HepG2 (cell line): ENCODE measurements around the gene ATP8A1. TPM values are rescaled to one million over a fixed set of nuclear protein-coding genes. Genes with fewer than 3 reads are reported as not detected.

Experiments
- ATAC-seq: fragments of 200-7000 bp; cut with Tn5 transposase; 3 replicates; pipeline ENCODE4 v1.9.1; 2020; ENCODE audit warnings: mild to moderate bottlenecking, moderate library complexity
- BruUV-seq: library from RNA; stranded (reverse); fragments of 400-500 nt; replicated peaks from 2 replicates; lab custom pipeline; 2021; lab: Mats Ljungman, UMichigan
- CTCF ChIA-PET: fragments of 300-600 bp; formaldehyde crosslinking; extraction: SDS; loops from one replicate; lab custom pipeline; 2021; ENCODE audit warnings: low total read pairs, inconsistent platforms, low intra/inter-chr PET ratio; lab: Yijun Ruan, JAX
- POLR2A ChIA-PET: fragments of 350-600 bp; sonication (Branson Sonifier 250); formaldehyde crosslinking; loops from one replicate; lab custom pipeline; 2020; ENCODE audit warnings: antibody characterized with exemption, inconsistent platforms; lab: Yijun Ruan, JAX
- DNase-seq: peaks from one replicate; pipeline ENCODE4 v3.0.0-alpha.2; 2015; ENCODE audit warnings: low spot score
- FAIRE-seq: peaks from 3 replicates; lab custom pipeline; 2011; peaks lifted over from hg19 to GRCh38; lab: Jason Lieb, UNC
- H2AFZ ChIP-seq: one replicate; pipeline ENCODE4 v1.6.1; 2011; ENCODE audit warnings: low read length, inconsistent platforms
- H3K27ac ChIP-seq: fragments of 300-600 bp; 3 replicates; pipeline ENCODE4 v1.8.0; 2011; ENCODE audit warnings: mixed run types, mild to moderate bottlenecking, mixed read lengths, low read length, inconsistent platforms; ENCODE audit not compliant: insufficient read depth; ENCODE audit errors: extremely low read length
- H3K27me3 ChIP-seq, 2 experiments: fragments of 200-600 bp in 1 of 2; 2 replicates in 1 of 2; 3 replicates in 1 of 2; pipeline versions ENCODE4 v1.6.0 to v1.8.0; 2011; ENCODE audit warnings: low read length in 2 of 2, mild to moderate bottlenecking in 2 of 2, moderate library complexity in 2 of 2, inconsistent platforms in 1 of 2; ENCODE audit not compliant: insufficient read depth in 2 of 2, control insufficient read depth in 1 of 2
- H3K36me3 ChIP-seq, 2 experiments: fragments of 200-600 bp in 1 of 2; replicated peaks in 1 of 2; 2 replicates in 1 of 2; 3 replicates in 1 of 2; pipeline versions ENCODE4 v1.5.1 to v1.8.0; 2011; ENCODE audit warnings: low read length in 2 of 2, inconsistent platforms in 1 of 2; ENCODE audit not compliant: insufficient read depth in 2 of 2, control insufficient read depth in 1 of 2
- H3K4me1 ChIP-seq: 2 replicates; pipeline ENCODE4 v1.5.1; 2012; ENCODE audit warnings: low read length, inconsistent platforms; ENCODE audit not compliant: insufficient read depth
- H3K4me2 ChIP-seq: 2 replicates; pipeline ENCODE4 v1.6.0; 2011; ENCODE audit warnings: low read depth, low read length, inconsistent platforms
- H3K4me3 ChIP-seq, 3 experiments: fragments of 200-600 bp in 1 of 3; sonication (generic), shearing (Covaris generic) in 1 of 3; replicated peaks in 1 of 3; 2 replicates each; pipeline ENCODE4 v1.5.1; 2011 to 2016; ENCODE audit warnings: low read length in 3 of 3, inconsistent platforms in 2 of 3, low read depth in 2 of 3, mild to moderate bottlenecking in 2 of 3, control low read depth in 1 of 3, mixed read lengths in 1 of 3; ENCODE audit not compliant: insufficient read depth in 1 of 3
- H3K79me2 ChIP-seq: one replicate; pipeline ENCODE4 v1.6.1; 2011; ENCODE audit warnings: low read length, inconsistent platforms; ENCODE audit not compliant: insufficient read depth
- H3K9ac ChIP-seq: 2 replicates; pipeline ENCODE4 v1.6.0; 2011; ENCODE audit warnings: mild to moderate bottlenecking, low read depth, low read length, inconsistent platforms; ENCODE audit not compliant: insufficient read depth
- H3K9me3 ChIP-seq: 2 replicates; pipeline ENCODE4 v1.5.1; 2012; ENCODE audit warnings: mild to moderate bottlenecking, low read length
- H4K20me1 ChIP-seq: 2 replicates; pipeline ENCODE4 v1.6.0; 2011; ENCODE audit warnings: inconsistent platforms, mild to moderate bottlenecking, low read length, moderate library complexity; ENCODE audit not compliant: insufficient read depth
- ERF ChIP-seq: IDR thresholded peaks from 2 replicates; pipeline ENCODE4 v1.6.1; 2018; ENCODE audit warnings: missing biosample characterization, missing genetic modification reagents
- FOXA3 ChIP-seq: IDR thresholded peaks from 2 replicates; pipeline ENCODE4 v1.6.1; 2016; ENCODE audit warnings: missing genetic modification reagents, missing compliant biosample characterization
- MIXL1 ChIP-seq: IDR thresholded peaks from 2 replicates; pipeline ENCODE4 v1.6.1; 2016
- MYC ChIP-seq: sonication (generic); formaldehyde crosslinking; IDR thresholded peaks from 2 replicates; pipeline ENCODE4 v1.9.0; 2021; ENCODE audit warnings: missing genetic modification reagents, borderline replicate concordance
- NR0B2 ChIP-seq: sonication (generic); formaldehyde crosslinking; IDR thresholded peaks from 2 replicates; pipeline ENCODE4 v1.4.0; 2020; ENCODE audit warnings: mild to moderate bottlenecking, missing genetic modification reagents
- YY1 ChIP-seq: IDR thresholded peaks from 2 replicates; pipeline ENCODE4 v1.6.1; 2011; ENCODE audit warnings: low read length, low read depth, moderate library complexity, mild to moderate bottlenecking; ENCODE audit not compliant: insufficient read depth, insufficient replicate concordance
- ZBTB33 ChIP-seq: sonication (generic); formaldehyde crosslinking; IDR thresholded peaks from 2 replicates; pipeline ENCODE4 v1.4.0; 2020; ENCODE audit warnings: missing genetic modification reagents
- ZBTB42 ChIP-seq: sonication (generic); formaldehyde crosslinking; IDR thresholded peaks from 2 replicates; pipeline ENCODE4 v1.5.0; 2020; ENCODE audit warnings: mild to moderate bottlenecking, missing genetic modification reagents
- ZNF264 ChIP-seq: sonication (generic); formaldehyde crosslinking; IDR thresholded peaks from 2 replicates; pipeline ENCODE4 v1.4.0; 2020; ENCODE audit warnings: missing genetic modification reagents
- ZNF432 ChIP-seq: sonication (generic); formaldehyde crosslinking; IDR thresholded peaks from 2 replicates; pipeline ENCODE4 v1.5.0; 2020; ENCODE audit warnings: missing genetic modification reagents, mild to moderate bottlenecking, borderline replicate concordance
- ZNF772 ChIP-seq: sonication (generic); formaldehyde crosslinking; IDR thresholded peaks from 2 replicates; pipeline ENCODE4 v1.5.0; 2020; ENCODE audit warnings: mild to moderate bottlenecking, missing genetic modification reagents
- WGBS: methylation state at CpG from one replicate; pipeline ENCODE4 v1.1.6; 2017; ENCODE audit warnings: low lambda C conversion rate; 5-methylcytosine and 5-hydroxymethylcytosine counted together
- in situ Hi-C: cut with HindIII; loops from 2 replicates; pipeline ENCODE4 v1.10.0; 2017; ENCODE audit warnings: low pct_unique_long_range_greater_than_20kb; ENCODE audit not compliant: extremely low pct_ligation_motif_present
- intact Hi-C: fragments of 100-400 bp; cut with micrococcal nuclease; formaldehyde crosslinking; loops from one replicate; pipeline ENCODE4 v1.10.0; 2022; ENCODE audit not compliant: unreplicated experiment
- polyA plus RNA-seq, 8 experiments: library from polyadenylated mRNA; depleted of rRNA in 3 of 8; stranded (reverse) in 7 of 8; unstranded in 1 of 8; fragments of >200 nt; fragmentation: Illumina TruSeq in 4 of 8; extraction: Trizol in 4 of 8; gene quantifications; 2 replicates each; pipeline versions ENCODE4 v1.2.1 to v1.2.3, GENCODE V29; 2011 to 2016; ENCODE audit warnings: low read depth in 4 of 8, missing spikeins in 1 of 8, mixed read lengths in 1 of 8; ENCODE audit not compliant: insufficient read depth in 1 of 8
- total RNA-seq, 5 experiments: library from RNA; depleted of rRNA; stranded (reverse); fragments of >200 nt; fragmentation: Illumina TruSeq; extraction: Trizol; gene quantifications; 2 replicates each; pipeline ENCODE4 v1.2.3, GENCODE V29; 2016; ENCODE audit warnings: low read depth in 1 of 5
- TF ChIP-seq, protein P1 (sequence below): sonication (generic); formaldehyde crosslinking; IDR thresholded peaks from 2 replicates; pipeline ENCODE4 v1.4.0; 2020; ENCODE audit warnings: mild to moderate bottlenecking, missing genetic modification reagents

ATP8A1 gene
- total and polyA plus RNA-seq, 2 of the 13 experiments (the other 11 are each of a cell fraction or from before 2014, with no cell fraction given) = 1.7 to 6.2 TPM

- no peak for TF ChIP-seq NR0B2 (CRISPR knock-in tag)
Measured at GRCh38 chr4:42624551-42624950, 32.4 kb downstream of the ATP8A1 start (continued).

DNA sequence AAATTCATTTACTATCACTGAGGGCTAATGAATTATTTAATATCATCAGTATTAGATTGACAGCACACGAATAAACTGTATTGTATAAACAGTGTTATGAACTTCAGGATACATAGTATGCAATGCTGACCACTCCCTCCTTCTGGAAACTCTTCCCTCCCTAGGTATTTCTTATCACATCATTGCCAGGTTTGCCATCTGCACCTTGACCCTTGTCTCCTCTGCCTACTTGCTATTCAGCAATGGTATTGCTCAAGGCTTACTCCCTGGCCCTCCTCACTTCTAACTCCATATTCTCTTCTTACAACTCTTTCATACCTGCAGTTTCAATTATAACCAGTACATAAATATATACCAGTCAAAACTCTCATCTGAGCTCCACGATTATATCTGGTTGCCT lies 38.9 kb downstream of the ATP8A1 start:
- CTCF ChIA-PET = no interaction called here
- Histone ChIP-seq H3K36me3 (no peaks in the 10 kb centered on the region), H3K79me2 (no peaks in the 10 kb centered on the region), H2AFZ (no peak overlapping the region), H3K4me3 (no peak overlapping the region), H4K20me1 (no peaks in the 10 kb centered on the region), H3K4me1 (no peaks in the 10 kb centered on the region), H3K4me2 (no peak overlapping the region), H3K27me3 (no peaks in the 10 kb centered on the region), H3K9ac (no peak overlapping the region), H3K27ac (no peak overlapping the region), H3K9me3 (no peaks in the 10 kb centered on the region)
- DNase-seq (no peak), FAIRE-seq (no peak), ATAC-seq (no peak)
- no TSS peak for BruUV-seq
- intact Hi-C loops (no loop called here), in situ Hi-C loops (no loop called here)
- TF ChIP-seq ZNF772 (CRISPR knock-in tag) = no peak
- no peak for TF ChIP-seq FOXA3
- TF ChIP-seq ZBTB33 (CRISPR knock-in tag) = no peak
- no peak for TF ChIP-seq MYC (CRISPR knock-in tag)
- TF ChIP-seq ZNF432 (CRISPR knock-in tag) = no peak
- TF ChIP-seq ZBTB42 (CRISPR knock-in tag) = no peak
- TF ChIP-seq YY1 = no peak
- TF ChIP-seq ZNF264 = no peak
- TF ChIP-seq MIXL1 (CRISPR knock-in tag) = no peak
- TF ChIP-seq ERF (CRISPR knock-in tag) = no peak
- TF ChIP-seq, protein P1, sequence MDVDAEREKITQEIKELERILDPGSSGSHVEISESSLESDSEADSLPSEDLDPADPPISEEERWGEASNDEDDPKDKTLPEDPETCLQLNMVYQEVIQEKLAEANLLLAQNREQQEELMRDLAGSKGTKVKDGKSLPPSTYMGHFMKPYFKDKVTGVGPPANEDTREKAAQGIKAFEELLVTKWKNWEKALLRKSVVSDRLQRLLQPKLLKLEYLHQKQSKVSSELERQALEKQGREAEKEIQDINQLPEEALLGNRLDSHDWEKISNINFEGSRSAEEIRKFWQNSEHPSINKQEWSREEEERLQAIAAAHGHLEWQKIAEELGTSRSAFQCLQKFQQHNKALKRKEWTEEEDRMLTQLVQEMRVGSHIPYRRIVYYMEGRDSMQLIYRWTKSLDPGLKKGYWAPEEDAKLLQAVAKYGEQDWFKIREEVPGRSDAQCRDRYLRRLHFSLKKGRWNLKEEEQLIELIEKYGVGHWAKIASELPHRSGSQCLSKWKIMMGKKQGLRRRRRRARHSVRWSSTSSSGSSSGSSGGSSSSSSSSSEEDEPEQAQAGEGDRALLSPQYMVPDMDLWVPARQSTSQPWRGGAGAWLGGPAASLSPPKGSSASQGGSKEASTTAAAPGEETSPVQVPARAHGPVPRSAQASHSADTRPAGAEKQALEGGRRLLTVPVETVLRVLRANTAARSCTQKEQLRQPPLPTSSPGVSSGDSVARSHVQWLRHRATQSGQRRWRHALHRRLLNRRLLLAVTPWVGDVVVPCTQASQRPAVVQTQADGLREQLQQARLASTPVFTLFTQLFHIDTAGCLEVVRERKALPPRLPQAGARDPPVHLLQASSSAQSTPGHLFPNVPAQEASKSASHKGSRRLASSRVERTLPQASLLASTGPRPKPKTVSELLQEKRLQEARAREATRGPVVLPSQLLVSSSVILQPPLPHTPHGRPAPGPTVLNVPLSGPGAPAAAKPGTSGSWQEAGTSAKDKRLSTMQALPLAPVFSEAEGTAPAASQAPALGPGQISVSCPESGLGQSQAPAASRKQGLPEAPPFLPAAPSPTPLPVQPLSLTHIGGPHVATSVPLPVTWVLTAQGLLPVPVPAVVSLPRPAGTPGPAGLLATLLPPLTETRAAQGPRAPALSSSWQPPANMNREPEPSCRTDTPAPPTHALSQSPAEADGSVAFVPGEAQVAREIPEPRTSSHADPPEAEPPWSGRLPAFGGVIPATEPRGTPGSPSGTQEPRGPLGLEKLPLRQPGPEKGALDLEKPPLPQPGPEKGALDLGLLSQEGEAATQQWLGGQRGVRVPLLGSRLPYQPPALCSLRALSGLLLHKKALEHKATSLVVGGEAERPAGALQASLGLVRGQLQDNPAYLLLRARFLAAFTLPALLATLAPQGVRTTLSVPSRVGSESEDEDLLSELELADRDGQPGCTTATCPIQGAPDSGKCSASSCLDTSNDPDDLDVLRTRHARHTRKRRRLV (CRISPR knock-in tag) = no peak
- POLR2A ChIA-PET = no interaction called here
- WGBS = 37% methylated on average over 2 of the region's 2 CpGs
